GM11168 (cell line): Measurements from ENCODE around the gene ANXA6.

ENCODE experiments used
- in situ Hi-C: fragments of 300-500 bp; cut with MboI; formaldehyde crosslinking; loops from one replicate; pipeline ENCODE4 v1.12.0; 2022; ENCODE audit warnings: low sequenced_read_pairs; ENCODE audit not compliant: unreplicated experiment

The ANXA6 gene

GRCh38 chr5:151132963-151133362 is 24.6 kb downstream of the ANXA6 start:
- in situ Hi-C loops = no loop called here

GRCh38 chr5:151130922-151131891 is 26.4 kb downstream of the ANXA6 start:
- in situ Hi-C loops = no loop called here

GRCh38 chr5:151130235-151130921 is 27.2 kb downstream of the ANXA6 start:
- in situ Hi-C loops = no loop called here

- in situ Hi-C loops = no loop called here
Measured at GRCh38 chr5:151128817-151129216, 28.8 kb downstream of the ANXA6 start.

GRCh38 chr5:151127926-151128325 is 29.7 kb downstream of the ANXA6 start:
- in situ Hi-C loops = no loop called here

GRCh38 chr5:151126199-151126645 is 31.4 kb downstream of the ANXA6 start:
- in situ Hi-C loops = no loop called here

GRCh38 chr5:151125421-151125820 is 32.2 kb downstream of the ANXA6 start:
- in situ Hi-C loops = no loop called here

GRCh38 chr5:151123897-151124751 is 33.5 kb downstream of the ANXA6 start:
- in situ Hi-C loops = loop anchor here (5.0 kb wide), 2 partner anchors 38 to 72 kb away; no protein-coding TSS in a partner anchor

- in situ Hi-C loops = loop anchor here (5.0 kb wide), 2 partner anchors 39 to 71 kb away; no protein-coding TSS in a partner anchor
Measured at GRCh38 chr5:151122828-151123227, 34.8 kb downstream of the ANXA6 start.

GRCh38 chr5:151121665-151122064 is 35.9 kb downstream of the ANXA6 start:
- in situ Hi-C loops = loop anchor here (5.0 kb wide), 2 partner anchors 41 to 69 kb away; no protein-coding TSS in a partner anchor

- in situ Hi-C loops = loop anchor here (5.0 kb wide), 2 partner anchors 41 to 69 kb away; no protein-coding TSS in a partner anchor
Measured at GRCh38 chr5:151121095-151121494, 36.5 kb downstream of the ANXA6 start.

- in situ Hi-C loops = no loop called here
Measured at GRCh38 chr5:151118913-151119575, 38.5 kb downstream of the ANXA6 start.

GRCh38 chr5:151115272-151115905 is 42.2 kb downstream of the ANXA6 start:
- in situ Hi-C loops = no loop called here

GRCh38 chr5:151113651-151114050 is 43.9 kb downstream of the ANXA6 start:
- in situ Hi-C loops = no loop called here

- in situ Hi-C loops = no loop called here
Measured at GRCh38 chr5:151110992-151111391, 46.6 kb downstream of the ANXA6 start.

GRCh38 chr5:151110122-151110681 is 47.4 kb downstream of the ANXA6 start:
- in situ Hi-C loops = no loop called here

GRCh38 chr5:151108566-151108965 is 49.0 kb downstream of the ANXA6 start:
- in situ Hi-C loops = no loop called here

GRCh38 chr5:151107738-151108520 is 49.6 kb downstream of the ANXA6 start:
- in situ Hi-C loops = no loop called here
